ENCODE results near the gene ITGA7.

GRCh38 chr12:55720071-55720564, 12.4 kb upstream of the ITGA7 start, which contains the start of gene RDH5:
- no peak for TF ChIP-seq CTCF (IDR thresholded peaks at IDR 0.05; ENCODE audit: control extremely low read depth in 1 of 3, insufficient read depth in 1 of 3, low read depth in 1 of 3, low read length in 3 of 3)
- no peak for TF ChIP-seq EZH2 (IDR thresholded peaks at IDR 0.05; ENCODE audit: low read depth, low read length, severe bottlenecking)
- TF ChIP-seq POLR2A (IDR thresholded peaks at IDR 0.05; ENCODE audit: control extremely low read depth in 1 of 2, low read depth in 2 of 2, low read length in 2 of 2) = no peak
- no peak for TF ChIP-seq ATF3 (IDR thresholded peaks at IDR 0.05; ENCODE audit: insufficient read depth, low read depth, low read length)
